GM21515 (cell line): ENCODE measurements around the gene GPX1.
"Not testable (repeated sequence)": the region's sequence is repeated elsewhere in the genome, so short reads cannot be mapped to it uniquely, and the experiment has no call there.

Experiments
- ATAC-seq: cut with Tn5 transposase; IDR thresholded peaks from one replicate; pipeline ENCODE4 v1.9.1; 2021; ENCODE audit not compliant: unreplicated experiment

GPX1 gene

GRCh38 chr3:49358884-49359225 lies 702 bp upstream of the GPX1 start:
- peak; percentile 2 for ATAC-seq

DNA sequence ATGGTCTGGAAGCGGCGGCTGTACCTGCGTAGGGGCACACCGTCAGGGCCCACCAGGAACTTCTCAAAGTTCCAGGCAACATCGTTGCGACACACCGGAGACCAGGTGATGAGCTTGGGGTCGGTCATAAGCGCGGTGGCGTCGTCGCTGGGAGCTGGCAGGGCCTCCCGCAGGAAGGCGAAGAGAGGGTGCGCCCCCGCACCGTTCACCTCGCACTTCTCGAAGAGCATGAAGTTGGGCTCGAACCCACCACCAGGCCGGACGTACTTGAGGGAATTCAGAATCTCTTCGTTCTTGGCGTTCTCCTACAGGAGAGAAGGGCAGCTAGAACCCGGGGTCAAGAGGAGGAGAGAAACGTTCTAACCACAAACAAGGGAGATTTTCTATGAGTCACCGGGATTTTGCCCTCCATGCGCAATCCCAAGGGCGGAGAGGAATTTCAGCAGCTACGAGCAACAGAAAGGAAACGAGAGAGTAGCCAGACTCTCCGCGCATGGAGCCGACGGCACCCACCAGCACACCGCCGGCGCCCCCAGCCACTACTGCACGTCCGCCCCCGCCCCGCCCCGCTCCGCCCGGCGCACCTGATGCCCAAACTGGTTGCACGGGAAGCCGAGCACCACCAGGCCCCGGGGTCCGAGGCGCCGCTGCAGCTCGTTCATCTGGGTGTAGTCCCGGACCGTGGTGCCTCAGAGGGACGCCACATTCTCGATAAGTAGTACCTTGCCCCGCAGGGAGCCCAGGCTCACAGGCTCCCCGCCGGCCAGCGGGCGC lies 523 bp downstream of the GPX1 start:
- ATAC-seq: peak; percentile 11

DNA sequence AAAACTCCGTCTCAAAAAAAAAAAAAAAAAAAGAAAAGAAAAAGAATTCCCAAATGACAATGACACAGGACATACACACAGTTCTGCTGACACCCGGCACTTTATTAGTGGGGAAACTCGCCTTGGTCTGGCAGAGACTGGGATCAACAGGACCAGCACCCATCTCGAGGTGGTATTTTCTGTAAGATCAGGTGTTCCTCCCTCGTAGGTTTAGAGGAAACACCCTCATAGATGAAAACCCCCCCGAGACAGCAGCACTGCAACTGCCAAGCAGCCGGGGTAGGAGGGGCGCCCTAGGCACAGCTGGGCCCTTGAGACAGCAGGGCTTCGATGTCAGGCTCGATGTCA lies 1.1 kb downstream of the GPX1 start:
- not testable (repeated sequence) for ATAC-seq

- ATAC-seq: no peak
Observed at GRCh38 chr3:49352890-49353421, 5.2 kb downstream of the GPX1 start.

DNA sequence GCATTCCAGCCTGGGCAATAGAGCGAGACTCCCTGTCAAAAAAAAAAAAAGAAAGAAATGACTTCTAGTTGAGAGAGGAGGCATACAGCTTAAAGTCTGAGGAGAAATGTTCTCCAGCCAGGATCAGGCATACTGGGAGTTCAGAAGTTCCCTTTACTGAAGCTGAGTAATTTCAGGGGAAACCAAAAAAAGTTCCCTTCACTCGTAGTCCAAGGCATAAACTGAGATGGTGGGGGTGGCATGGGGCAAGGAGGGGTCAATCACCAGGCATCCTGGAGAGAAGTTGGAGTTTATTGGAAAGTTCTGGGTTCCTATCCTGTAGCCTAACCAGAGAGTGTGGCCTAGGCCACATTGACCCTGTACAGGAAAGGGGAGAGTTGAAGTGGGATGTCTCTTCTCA lies 5.9 kb downstream of the GPX1 start:
- ATAC-seq: no peak

DNA sequence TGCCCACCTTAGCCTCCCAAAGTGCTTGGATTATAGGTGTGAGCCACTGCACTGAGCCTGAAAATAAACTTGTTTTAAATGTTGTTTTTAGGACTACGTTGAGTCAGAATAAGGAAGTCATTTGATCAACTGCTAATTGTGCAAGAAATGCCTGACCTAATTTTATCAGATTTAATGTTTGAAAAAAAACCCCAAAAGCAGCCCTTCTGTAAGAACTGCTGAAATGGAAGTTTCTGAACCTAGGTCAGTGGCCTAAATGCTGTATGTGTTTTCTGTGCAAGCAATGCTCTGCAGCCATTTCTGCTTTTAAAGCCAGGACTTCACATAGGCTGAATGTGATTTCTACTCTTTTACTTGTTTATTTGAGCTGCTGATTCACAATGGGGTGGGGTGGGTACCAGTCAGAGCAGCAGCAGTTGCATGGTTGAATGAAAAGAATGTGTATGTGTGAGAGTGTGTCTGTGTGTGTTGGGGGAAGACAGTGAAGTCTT lies 6.6 kb downstream of the GPX1 start:
- no peak for ATAC-seq

GRCh38 chr3:49349348-49350114 lies 8.6 kb downstream of the GPX1 start:
- no peak for ATAC-seq

GRCh38 chr3:49348361-49348760 lies 9.8 kb downstream of the GPX1 start:
- ATAC-seq: not testable (repeated sequence)

- no peak for ATAC-seq
Observed at GRCh38 chr3:49346797-49347251, 11.3 kb downstream of the GPX1 start.

- no peak for ATAC-seq
Observed at GRCh38 chr3:49343163-49343562, 15.0 kb downstream of the GPX1 start.

DNA sequence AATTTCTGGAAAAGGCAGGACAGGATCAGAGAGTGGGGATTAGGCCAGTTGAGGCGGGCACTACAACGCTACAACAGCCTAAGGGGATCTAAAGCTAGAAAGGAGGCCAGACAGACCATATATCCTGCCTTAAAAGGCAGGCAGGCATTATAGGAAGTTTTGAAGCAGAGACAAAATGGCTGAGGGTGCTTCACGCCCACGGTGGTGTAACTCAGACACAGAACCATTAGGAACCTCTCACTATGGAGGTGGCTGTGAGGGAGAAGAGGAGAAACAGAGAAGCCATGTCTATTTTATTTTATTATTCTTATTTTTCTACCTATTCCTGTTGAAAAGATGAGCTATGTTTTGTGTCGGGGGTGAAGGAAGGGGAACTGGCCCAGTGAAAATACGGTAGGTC lies 16.2 kb downstream of the GPX1 start:
- no peak for ATAC-seq

- peak; percentile 74 for ATAC-seq
Observed at GRCh38 chr3:49339941-49340800, 18.0 kb downstream of the GPX1 start, which contains the start of gene USP4. Gene USP4 (minus strand): TSS chr3:49340053. CDS start chr3:49340024, 29 bp downstream.

GRCh38 chr3:49339581-49339940 lies 18.6 kb downstream of the GPX1 start:
- ATAC-seq: peak; percentile 18

DNA sequence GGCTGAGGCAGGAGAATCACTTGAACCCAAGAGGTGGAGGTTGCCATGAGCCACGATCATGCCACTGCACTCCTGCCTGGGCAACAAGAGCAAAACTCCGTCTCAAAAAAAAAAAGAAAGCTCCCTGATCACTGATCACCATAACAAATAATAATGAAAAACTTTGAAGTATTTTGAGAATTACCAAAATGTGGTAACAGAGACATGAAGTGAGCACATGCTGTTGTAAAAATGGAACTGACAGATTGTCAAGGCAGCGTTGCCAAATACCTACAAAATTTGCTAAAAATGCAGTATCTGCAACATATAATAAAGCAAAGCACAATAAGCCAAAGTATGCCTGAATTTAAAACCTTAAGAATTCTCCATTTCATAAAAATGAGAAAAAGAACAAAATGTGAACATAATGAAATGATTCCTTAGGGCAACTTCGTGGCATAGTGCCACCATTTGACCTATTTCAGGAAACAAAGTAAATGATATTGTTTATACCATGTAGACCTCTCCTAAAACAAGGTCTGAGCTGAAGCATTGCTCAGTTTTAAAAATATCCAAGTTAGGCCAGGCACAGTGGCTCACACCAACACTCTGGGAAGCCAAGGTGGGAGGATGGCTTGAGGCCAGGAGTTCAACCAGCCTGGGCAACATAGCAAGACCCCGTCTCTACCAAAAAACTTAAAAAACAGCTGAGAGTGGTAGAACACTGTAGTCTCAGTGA lies 24.1 kb downstream of the GPX1 start:
- no peak for ATAC-seq

- no peak for ATAC-seq
Observed at GRCh38 chr3:49333091-49333490, 25.1 kb downstream of the GPX1 start.

GRCh38 chr3:49329186-49329585 lies 29.0 kb downstream of the GPX1 start:
- no peak for ATAC-seq

GRCh38 chr3:49328350-49328749 lies 29.8 kb downstream of the GPX1 start:
- ATAC-seq: not testable (repeated sequence)

GRCh38 chr3:49327485-49327884 lies 30.7 kb downstream of the GPX1 start:
- ATAC-seq: no peak

- ATAC-seq: no peak
Observed at GRCh38 chr3:49324768-49325167, 33.4 kb downstream of the GPX1 start.

DNA sequence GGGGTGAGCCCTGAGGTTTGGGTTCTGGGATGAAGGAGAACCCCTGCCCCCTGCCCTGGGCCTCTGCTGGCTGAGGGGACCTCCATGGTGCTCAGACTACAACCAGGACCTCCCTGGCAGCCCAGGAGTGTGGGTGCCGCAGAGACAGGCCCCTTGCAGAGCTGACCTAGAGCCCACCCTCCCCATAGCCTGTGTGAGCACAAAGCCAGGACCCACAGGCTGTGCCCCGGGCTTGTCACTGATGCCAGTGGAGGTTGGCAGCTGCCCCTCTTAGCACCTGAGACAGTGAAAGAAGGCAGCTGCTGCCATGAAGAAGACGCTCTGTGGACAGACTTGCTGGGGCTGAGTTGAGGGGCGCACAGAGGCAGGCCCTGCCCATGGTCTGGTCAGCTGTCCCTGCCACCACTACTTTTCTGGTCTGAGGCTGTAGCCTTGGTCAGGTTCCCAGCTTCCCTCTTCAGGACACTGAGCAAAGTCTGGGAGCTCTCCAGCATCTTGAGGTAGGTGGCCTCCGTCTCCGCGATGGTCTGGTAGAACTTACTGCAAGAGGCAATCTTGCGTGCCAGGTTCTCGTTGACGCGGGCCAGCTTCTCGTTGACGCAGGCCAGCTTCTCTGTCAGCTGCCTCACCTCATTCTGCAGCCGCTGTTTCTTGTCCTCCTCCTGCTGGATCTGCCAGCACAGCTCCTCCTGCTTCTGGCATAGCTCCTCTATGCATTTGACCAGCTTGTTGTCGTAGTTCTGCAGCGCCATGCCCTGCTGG lies 41.3 kb downstream of the GPX1 start:
- no peak for ATAC-seq
